Body of pancreas (tissue), 4 donors: ENCODE measurements around the gene TBC1D20. TPM values are rescaled to one million over a fixed set of nuclear protein-coding genes. Genes with fewer than 3 reads are reported as not detected.

Source experiments
- ATAC-seq: fragments of 150-250 bp; one replicate; pipeline ENCODE4 v1.9.1; 2016
- DNase-seq, 4 donors: peaks; one replicate each; pipeline ENCODE4 v3.0.0-alpha.2; 2019
- H3K27ac ChIP-seq, 4 donors: fragments of 200-600 bp; sonication (generic); 1 replicate in 3 of 4; 2 replicates in 1 of 4; pipeline versions ENCODE4 v1.5.1 to v1.6.1; 2016 to 2019; ENCODE audit warnings: mild to moderate bottlenecking in 1 of 4, mixed read lengths in 1 of 4, moderate library complexity in 1 of 4
- H3K27me3 ChIP-seq, 2 donors: fragments of 200-600 bp; sonication (generic); one replicate each; pipeline ENCODE4 v1.6.0; 2016; ENCODE audit warnings: mild to moderate bottlenecking in 1 of 2
- H3K36me3 ChIP-seq, 2 donors: fragments of 200-600 bp; sonication (generic); replicated peaks in 1 of 2; 2 replicates each; pipeline ENCODE4 v1.5.1; 2016; ENCODE audit warnings: low read depth in 2 of 2; ENCODE audit not compliant: insufficient read depth in 1 of 2
- H3K4me1 ChIP-seq: fragments of 200-600 bp; sonication (generic); one replicate; pipeline ENCODE4 v1.6.0; 2016
- H3K4me3 ChIP-seq, 2 donors: fragments of 200-600 bp; sonication (generic); 1 replicate in 1 of 2; 2 replicates in 1 of 2; pipeline ENCODE4 v1.5.1; 2016 to 2019
- H3K9me3 ChIP-seq, 3 donors: fragments of 200-600 bp; sonication (generic); 1 replicate in 2 of 3; 2 replicates in 1 of 3; pipeline ENCODE4 v1.5.1; 2016
- POLR2A ChIP-seq, 3 donors: fragments of 450-650 bp; IDR thresholded peaks; one replicate each; pipeline ENCODE4 v1.6.1; 2016; ENCODE audit warnings: antibody characterized with exemption in 3 of 3, mild to moderate bottlenecking in 2 of 3
- WGBS, 2 donors: methylation state at CpG; one replicate each; pipeline ENCODE4 v1.1.5; 2017; 5-methylcytosine and 5-hydroxymethylcytosine counted together
- intact Hi-C: fragments of 100-400 bp; cut with DNase I; formaldehyde crosslinking; loops from one replicate; pipeline ENCODE4 v1.15.1; 2023
- total RNA-seq, 2 donors: library from RNA; depleted of rRNA; stranded (reverse); fragments of >200 nt; gene quantifications; one replicate each; pipeline ENCODE4 v1.1.0, GENCODE V29; 2016
- TF ChIP-seq, protein P1 (sequence below), 7 experiments: fragments of 450-650 bp in 4 of 7; fragments of 200-600 bp in 3 of 7; sonication (generic) in 3 of 7; IDR thresholded peaks; one replicate each; pipeline ENCODE4 v1.5.1; 2016 to 2019; ENCODE audit warnings: antibody characterized with exemption in 7 of 7

The TBC1D20 gene
- total RNA-seq, 2 donors from 2014 or later: 16.3 to 27.4 TPM

DNA sequence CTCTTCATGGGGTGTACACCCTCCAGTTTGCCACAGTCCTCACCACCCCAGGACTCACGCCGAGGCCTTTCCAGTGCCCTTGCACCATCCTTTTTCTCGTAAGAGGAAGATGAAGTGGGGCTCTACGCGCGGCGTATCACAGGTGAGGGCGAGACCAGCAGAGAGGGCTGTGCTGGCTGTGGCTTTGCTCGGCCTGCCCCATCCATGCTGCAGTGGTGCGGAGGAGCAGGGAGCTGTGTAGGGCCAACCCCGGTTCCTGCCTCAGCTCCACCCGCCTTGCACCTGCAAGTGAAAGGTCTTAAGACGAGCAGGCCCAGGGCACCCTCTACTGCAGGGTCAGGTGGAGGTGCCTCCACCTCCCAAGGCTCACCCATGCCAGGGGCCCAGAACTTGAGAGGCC, 30.1 kb downstream of the TBC1D20 start:
- DNase-seq: no peak
- WGBS, 2 donors: 85 to 92% methylated on average over 9 to 13 of the region's 13 CpGs
- TF ChIP-seq, protein P1, sequence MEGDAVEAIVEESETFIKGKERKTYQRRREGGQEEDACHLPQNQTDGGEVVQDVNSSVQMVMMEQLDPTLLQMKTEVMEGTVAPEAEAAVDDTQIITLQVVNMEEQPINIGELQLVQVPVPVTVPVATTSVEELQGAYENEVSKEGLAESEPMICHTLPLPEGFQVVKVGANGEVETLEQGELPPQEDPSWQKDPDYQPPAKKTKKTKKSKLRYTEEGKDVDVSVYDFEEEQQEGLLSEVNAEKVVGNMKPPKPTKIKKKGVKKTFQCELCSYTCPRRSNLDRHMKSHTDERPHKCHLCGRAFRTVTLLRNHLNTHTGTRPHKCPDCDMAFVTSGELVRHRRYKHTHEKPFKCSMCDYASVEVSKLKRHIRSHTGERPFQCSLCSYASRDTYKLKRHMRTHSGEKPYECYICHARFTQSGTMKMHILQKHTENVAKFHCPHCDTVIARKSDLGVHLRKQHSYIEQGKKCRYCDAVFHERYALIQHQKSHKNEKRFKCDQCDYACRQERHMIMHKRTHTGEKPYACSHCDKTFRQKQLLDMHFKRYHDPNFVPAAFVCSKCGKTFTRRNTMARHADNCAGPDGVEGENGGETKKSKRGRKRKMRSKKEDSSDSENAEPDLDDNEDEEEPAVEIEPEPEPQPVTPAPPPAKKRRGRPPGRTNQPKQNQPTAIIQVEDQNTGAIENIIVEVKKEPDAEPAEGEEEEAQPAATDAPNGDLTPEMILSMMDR (IDR thresholded peaks at IDR 0.05): no peak
- TF ChIP-seq POLR2A (IDR thresholded peaks at IDR 0.05): no peak
- H3K27ac ChIP-seq: no peak overlapping the region
- no peaks in the 10 kb centered on the region for H3K4me1 ChIP-seq
- H3K36me3 ChIP-seq: peaks cover 0 to 3% of the 10 kb centered on the region in 2 donors
- ATAC-seq: no peak
- intact Hi-C loops: loop anchor here (10.0 kb wide), 1 partner anchor 77 kb away; no protein-coding TSS in a partner anchor
- no peak overlapping the region for H3K4me3 ChIP-seq
- H3K27me3 ChIP-seq: no peaks in the 10 kb centered on the region
- no peaks in the 10 kb centered on the region for H3K9me3 ChIP-seq

DNA sequence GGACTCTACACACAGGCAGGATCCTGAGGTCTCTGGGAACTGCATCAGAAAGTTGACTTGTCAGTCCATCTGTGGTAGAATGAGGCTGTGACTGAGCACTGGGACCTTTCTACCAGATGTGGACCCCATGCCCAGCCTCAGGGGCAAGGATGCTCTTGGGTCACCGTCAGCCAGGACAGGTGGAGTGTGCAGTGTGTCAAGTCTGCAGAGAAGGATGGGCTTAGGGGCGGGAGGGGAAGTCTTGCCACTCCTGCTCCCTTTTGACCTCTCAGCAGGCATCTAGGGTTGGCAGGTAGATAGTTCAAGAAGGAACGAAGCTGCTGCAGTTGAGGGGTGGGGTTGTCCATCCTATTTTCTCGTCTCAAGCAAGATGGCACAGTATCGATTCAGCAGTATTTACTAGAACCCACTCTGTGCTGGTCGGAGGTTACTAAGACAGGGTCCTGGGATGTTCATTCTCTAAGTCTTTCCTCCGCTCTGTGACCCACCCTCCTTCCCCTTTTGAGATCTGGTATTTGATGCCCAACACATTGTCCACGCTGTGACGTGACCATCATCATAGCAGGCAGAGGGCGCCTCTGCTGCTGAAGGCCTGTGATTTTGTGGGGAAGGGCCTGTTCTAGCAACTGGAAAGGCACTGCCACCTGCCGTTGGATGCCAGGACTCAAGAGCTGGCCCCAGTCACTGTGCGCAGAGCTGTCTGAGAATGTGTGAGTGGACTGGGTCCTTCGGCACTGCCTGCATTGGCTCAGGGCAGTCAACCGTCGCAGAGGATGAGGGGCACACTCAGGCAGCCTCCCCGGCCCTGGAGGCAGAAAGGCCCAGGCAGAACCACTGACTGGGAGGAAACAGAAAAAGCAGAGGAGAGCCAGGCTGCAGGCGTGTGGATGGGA, 31.1 kb downstream of the TBC1D20 start:
- no peak overlapping the region for H3K4me3 ChIP-seq
- DNase-seq (peak; percentile 71 to 86 (median 82)), ATAC-seq (peak; percentile 83)
- intact Hi-C loops: loop anchor here (10.0 kb wide), 1 partner anchor 76 kb away; no protein-coding TSS in a partner anchor
- no peak for TF ChIP-seq POLR2A (IDR thresholded peaks at IDR 0.05)
- TF ChIP-seq, protein P1 (IDR thresholded peaks at IDR 0.05): peak; percentile 52 to 97 (median 87)
- 57 to 62% methylated on average over 12 to 17 of the region's 17 CpGs for WGBS, 2 donors
- H3K4me1 ChIP-seq: no peaks in the 10 kb centered on the region
- H3K27ac ChIP-seq: no peak overlapping the region
- H3K27me3 ChIP-seq: no peaks in the 10 kb centered on the region
- no peaks in the 10 kb centered on the region for H3K9me3 ChIP-seq
- H3K36me3 ChIP-seq: peaks cover 0 to 2% of the 10 kb centered on the region in 2 donors

DNA sequence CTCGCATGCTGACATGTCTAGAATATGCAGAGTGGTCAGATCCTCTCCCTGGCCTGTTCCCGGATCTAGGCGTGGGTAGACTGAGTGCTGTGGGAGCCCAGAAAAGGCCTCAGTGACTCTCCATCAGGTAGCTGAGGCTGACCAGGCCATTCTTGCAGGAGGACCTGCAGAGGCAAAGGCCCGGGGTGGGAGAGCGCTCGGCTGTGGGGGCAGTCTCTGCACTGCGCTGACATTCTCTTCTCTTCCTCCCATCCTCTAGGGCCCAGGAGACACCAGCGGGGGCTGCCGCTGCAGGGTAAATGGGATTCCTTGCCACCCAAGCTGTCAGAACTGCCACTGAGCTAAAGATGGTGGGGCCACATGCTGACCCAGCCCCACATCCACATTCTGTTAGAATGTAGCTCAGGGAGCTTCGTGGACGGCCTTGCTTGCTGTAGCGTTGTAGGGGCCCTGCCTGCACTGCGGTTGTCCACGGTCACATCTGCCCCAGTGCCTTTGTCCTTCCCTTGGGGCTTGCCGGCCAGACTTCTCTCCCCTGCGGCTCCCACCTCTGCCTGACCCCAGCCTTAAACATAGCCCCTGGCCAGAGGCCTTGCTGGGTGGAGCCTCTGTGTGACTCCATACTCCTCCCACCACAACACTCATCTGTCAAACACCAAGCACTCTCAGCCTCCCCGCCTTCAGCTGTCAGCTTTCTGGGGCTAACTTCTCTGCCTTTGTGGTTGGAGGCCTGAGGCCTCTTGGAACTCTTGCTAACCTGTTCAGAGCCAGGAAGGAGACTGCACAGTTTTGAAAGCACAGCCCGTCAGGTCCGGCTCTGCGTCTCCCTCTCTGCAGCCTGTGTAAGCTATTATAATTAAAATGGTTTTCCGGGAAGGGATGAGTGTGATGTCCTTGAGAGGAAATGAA, 32.0 kb downstream of the TBC1D20 start:
- no peak overlapping the region for H3K4me3 ChIP-seq
- H3K27ac ChIP-seq: no peak overlapping the region
- 83 to 86% methylated on average over 10 to 21 of the region's 21 CpGs for WGBS, 2 donors
- no peaks in the 10 kb centered on the region for H3K4me1 ChIP-seq
- ATAC-seq: no peak
- DNase-seq: no peak
- H3K27me3 ChIP-seq: no peaks in the 10 kb centered on the region
- intact Hi-C loops: loop anchor here (10.0 kb wide), 1 partner anchor 76 kb away; no protein-coding TSS in a partner anchor
- H3K9me3 ChIP-seq: no peaks in the 10 kb centered on the region
- TF ChIP-seq, protein P1 (IDR thresholded peaks at IDR 0.05): no peak
- no peak for TF ChIP-seq POLR2A (IDR thresholded peaks at IDR 0.05)
- peaks cover 0 to 2% of the 10 kb centered on the region in 2 donors for H3K36me3 ChIP-seq

DNA sequence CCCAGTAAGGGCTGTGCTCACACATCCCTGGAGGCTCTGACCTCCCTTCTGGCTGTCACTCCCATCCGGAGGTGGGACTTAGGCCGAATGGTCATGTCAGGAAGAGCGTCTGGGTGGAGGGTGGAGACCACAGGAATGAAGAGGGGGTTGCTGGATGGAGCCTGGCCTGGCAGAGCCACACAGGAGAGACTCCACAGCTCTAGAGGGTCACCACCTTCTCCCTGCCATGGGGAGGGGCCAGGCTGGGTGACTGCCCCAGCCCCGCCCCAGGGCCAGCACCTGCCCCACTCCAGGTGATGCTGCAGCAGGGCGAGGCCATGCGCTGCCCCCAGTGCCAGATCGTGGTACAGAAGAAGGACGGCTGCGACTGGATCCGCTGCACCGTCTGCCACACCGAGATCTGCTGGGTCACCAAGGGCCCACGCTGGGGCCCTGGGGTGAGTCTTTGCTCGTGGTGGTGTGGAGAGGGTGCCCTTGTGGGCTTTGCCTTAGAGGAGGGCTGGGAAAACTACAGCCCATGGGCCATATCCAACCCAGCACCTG, 33.6 kb downstream of the TBC1D20 start:
- WGBS, 2 donors: 80% methylated on average over 14 of the region's 14 CpGs; no CpG with 5 or more reads in 1 of the 2 donors
- intact Hi-C loops: no loop called here
- Histone ChIP-seq H3K27ac (no peak overlapping the region), H3K4me3 (no peak overlapping the region), H3K36me3 (peaks cover 0 to 2% of the 10 kb centered on the region in 2 donors), H3K4me1 (no peaks in the 10 kb centered on the region), H3K27me3 (no peaks in the 10 kb centered on the region), H3K9me3 (no peaks in the 10 kb centered on the region)
- TF ChIP-seq, protein P1 (IDR thresholded peaks at IDR 0.05): no peak
- no peak for TF ChIP-seq POLR2A (IDR thresholded peaks at IDR 0.05)
- ATAC-seq (no peak), DNase-seq (no peak)
